Measurements from ENCODE around the gene ATRNL1.

DNA sequence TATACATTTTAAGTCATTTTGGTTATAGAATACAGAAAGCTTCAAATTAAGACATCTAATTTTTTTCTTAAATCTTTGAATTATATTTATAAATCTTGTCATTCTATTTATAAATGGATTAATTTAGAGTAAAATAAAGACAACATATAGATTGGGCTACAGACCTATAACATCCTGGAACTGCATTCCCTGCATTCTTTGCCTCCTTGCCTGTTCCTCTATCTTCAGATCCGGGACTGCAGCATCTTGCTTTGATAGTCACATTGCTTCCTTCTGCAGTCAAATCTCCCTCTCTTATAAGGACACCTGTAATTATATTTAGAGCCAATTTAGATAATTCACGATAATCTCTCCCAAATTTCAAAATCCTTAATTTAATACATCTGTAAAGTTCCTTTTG is 64.2 kb downstream of the ATRNL1 start:
- TF ChIP-seq, protein P1, sequence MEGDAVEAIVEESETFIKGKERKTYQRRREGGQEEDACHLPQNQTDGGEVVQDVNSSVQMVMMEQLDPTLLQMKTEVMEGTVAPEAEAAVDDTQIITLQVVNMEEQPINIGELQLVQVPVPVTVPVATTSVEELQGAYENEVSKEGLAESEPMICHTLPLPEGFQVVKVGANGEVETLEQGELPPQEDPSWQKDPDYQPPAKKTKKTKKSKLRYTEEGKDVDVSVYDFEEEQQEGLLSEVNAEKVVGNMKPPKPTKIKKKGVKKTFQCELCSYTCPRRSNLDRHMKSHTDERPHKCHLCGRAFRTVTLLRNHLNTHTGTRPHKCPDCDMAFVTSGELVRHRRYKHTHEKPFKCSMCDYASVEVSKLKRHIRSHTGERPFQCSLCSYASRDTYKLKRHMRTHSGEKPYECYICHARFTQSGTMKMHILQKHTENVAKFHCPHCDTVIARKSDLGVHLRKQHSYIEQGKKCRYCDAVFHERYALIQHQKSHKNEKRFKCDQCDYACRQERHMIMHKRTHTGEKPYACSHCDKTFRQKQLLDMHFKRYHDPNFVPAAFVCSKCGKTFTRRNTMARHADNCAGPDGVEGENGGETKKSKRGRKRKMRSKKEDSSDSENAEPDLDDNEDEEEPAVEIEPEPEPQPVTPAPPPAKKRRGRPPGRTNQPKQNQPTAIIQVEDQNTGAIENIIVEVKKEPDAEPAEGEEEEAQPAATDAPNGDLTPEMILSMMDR (IDR thresholded peaks at IDR 0.05), result no peak
- no peak for TF ChIP-seq POLR2A (IDR thresholded peaks at IDR 0.05)
